Mucosa of gallbladder (tissue), 1 donor: ENCODE data around the gene STIM1. TPM values are rescaled to one million over a fixed set of nuclear protein-coding genes. Genes with fewer than 3 reads are reported as not detected.

Experiments used
- DNase-seq: peaks from one replicate; pipeline ENCODE4 v3.0.0-alpha.2; 2020; ENCODE audit warnings: low spot score
- total RNA-seq: library from RNA; stranded (reverse); gene quantifications from one replicate; pipeline ENCODE4 v1.2.1, GENCODE V29; 2021
- donor health status: DM: no; HTN: no; CAD: no.

STIM1 gene
- total RNA-seq, 1 donor from 2014 or later = 123 TPM

DNA sequence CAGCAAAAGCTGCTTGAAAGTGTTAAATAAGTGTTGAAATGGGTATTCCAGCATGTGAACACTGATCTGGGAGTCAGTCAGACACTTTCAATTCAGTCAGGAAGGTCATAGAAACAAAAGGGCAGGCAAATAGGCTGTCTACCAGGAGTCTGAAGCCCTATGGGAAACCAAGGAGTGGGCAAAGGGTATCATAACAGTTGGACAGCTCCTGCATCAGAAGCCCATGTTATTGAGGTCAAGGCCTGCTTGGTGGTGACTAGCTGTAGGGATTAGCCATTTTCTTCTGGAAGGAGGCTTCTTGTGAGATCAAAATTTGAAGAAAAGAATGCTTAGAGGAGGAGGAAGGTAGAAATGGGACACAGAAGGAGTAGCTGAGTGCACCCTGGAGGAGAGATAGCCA lies 97.3 kb downstream of the STIM1 start:
- no peak for DNase-seq

GRCh38 chr11:3953327-3953726 lies 97.9 kb downstream of the STIM1 start:
- no peak for DNase-seq

GRCh38 chr11:3954448-3955298 lies 99.2 kb downstream of the STIM1 start:
- DNase-seq = no peak

GRCh38 chr11:3955299-3955665 lies 99.8 kb downstream of the STIM1 start:
- no peak for DNase-seq

- DNase-seq = no peak
Measured at GRCh38 chr11:3956038-3956437, 100.6 kb downstream of the STIM1 start.

GRCh38 chr11:3956748-3957147 lies 101.3 kb downstream of the STIM1 start:
- no peak for DNase-seq

DNA sequence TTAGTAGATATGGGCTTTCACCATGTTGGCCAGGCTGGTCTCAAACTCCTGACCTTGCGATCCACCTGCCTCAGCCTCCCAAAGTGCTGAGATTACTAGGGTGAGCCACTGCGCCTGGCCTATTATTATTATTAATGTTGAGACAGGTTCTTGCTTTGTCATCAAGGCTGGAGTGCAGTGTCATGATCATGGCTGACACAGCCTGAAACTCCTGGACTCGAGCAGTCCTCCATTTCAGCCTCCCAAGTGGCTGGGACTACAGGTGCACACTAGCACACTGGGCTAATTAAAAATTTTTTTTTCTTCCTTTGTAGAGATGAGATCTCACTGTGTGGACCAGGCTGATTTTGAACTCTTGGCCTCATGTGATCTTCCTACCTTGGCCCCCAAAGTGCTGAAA lies 102.0 kb downstream of the STIM1 start:
- DNase-seq = no peak

GRCh38 chr11:3958281-3958680 lies 102.8 kb downstream of the STIM1 start:
- no peak for DNase-seq

GRCh38 chr11:3959015-3959902 lies 103.8 kb downstream of the STIM1 start:
- no peak for DNase-seq

- no peak for DNase-seq
Measured at GRCh38 chr11:3959903-3960265, 104.4 kb downstream of the STIM1 start.

DNA sequence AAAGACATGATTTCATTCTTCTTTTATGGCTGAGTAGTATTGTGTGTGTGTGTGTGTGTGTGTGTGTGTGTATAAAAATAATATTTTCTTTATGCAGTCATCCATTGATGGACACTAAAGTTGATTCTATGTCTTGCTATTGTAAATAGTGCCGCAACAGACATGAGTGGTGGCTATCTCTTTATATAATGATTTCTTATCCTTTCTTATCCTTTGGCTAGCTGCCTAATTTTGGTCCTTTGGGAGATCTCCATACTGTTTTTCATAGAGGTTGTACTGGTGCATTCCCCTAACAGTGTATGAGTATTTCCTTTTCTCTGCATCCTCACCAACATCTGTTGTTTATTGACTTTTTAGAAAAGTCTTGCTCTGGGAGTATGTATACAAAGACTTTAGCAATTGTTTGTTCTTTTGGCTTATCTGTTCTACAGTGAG lies 107.0 kb downstream of the STIM1 start:
- DNase-seq = no peak

DNA sequence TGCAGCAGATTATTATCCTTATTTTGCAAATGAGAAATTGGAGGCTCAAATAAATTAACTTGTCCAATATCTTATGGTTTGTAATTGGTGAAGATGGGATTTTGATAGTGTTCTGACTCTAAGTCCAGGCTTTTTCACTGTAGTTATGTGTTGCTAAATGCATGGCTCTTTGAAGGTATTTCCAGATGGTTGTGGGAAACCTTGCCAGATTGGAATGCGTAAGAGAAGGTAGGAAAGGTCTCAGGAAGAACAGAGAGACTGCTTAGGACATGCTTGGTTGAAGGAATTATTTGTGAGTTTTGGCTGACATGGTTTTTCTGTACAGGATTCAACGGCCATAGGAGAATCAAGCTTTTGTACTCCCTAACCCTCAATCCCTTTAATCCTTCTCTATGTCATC lies 108.6 kb downstream of the STIM1 start:
- no peak for DNase-seq

GRCh38 chr11:3964935-3965604 lies 109.6 kb downstream of the STIM1 start:
- no peak for DNase-seq

- no peak for DNase-seq
Measured at GRCh38 chr11:3967695-3968094, 112.2 kb downstream of the STIM1 start.

- no peak for DNase-seq
Measured at GRCh38 chr11:3969200-3969599, 113.7 kb downstream of the STIM1 start.

DNA sequence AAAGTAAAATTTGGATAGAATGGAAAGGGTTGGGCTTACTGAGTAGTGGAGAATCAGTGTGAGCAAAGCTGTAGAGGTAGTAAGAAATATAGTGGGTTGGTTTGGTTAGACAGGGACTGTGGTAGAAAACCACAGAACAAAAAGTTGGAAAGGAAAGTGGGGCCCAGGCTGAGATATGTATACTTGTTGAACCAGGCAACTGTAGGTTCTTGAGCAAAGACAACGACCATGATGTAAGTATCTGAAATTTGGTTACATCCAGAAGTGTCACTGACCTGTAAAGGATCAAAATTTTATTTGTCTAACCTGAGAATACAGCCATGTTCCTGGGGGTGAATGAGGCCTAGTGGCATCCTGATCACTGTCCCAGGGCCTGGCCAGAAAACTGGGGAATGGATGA lies 114.1 kb downstream of the STIM1 start:
- no peak for DNase-seq

GRCh38 chr11:3970108-3970507 lies 114.6 kb downstream of the STIM1 start:
- no peak for DNase-seq

DNA sequence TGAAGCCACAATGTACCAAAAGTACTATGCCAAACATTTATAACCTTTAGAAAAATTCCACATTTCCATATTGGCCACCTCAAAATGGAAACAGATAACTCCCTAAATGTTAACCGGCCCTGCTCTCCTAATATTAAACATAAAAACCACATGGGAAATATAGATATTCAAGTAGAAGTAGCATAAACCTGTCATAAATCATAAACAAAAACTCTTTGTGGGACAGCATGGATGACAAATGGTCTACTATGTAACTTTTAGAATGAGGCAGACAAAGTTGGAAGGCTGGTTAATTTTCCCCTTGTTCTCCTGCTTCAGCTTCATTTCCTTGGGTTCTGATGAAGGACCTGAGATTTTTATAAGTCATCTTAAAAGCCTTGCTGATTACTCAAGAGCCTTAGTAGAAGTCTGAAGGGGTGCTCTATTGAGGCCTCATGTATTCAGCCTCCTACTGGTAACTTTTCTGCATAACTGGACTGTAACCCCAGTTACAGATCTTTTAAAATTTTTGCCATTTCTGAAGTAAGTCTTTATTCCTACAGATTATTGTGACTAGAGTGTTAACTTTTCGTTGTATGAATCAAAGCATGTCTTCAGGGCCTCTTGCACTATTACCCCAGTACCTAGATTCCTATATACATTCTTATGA lies 116.4 kb downstream of the STIM1 start:
- DNase-seq = no peak

GRCh38 chr11:3972431-3972830 lies 117.0 kb downstream of the STIM1 start:
- DNase-seq = no peak

- no peak for DNase-seq
Measured at GRCh38 chr11:3977078-3977477, 121.6 kb downstream of the STIM1 start.

GRCh38 chr11:3981084-3981633 lies 125.7 kb downstream of the STIM1 start:
- no peak for DNase-seq

- no peak for DNase-seq
Measured at GRCh38 chr11:3982431-3982830, 127.0 kb downstream of the STIM1 start.
